H1 (cell line): ENCODE results near the gene TCAIM. TPM values are rescaled to one million over a fixed set of nuclear protein-coding genes. Genes with fewer than 3 reads are reported as not detected.

Source experiments
- ATF2 ChIP-seq: IDR thresholded peaks from 2 replicates; pipeline ENCODE4 v1.6.1; 2012; ENCODE audit warnings: low read length, inconsistent platforms
- ATF3 ChIP-seq: IDR thresholded peaks from 2 replicates; pipeline ENCODE4 v1.6.1; 2011; ENCODE audit warnings: low read depth, mild to moderate bottlenecking, low read length; ENCODE audit not compliant: insufficient read depth
- CBX5 ChIP-seq: fragments of 300-800, 300-1000 bp; sonication (generic); IDR thresholded peaks from 2 replicates; pipeline ENCODE4 v1.7.1; 2016; ENCODE audit warnings: antibody characterized with exemption, low read length, low read depth
- CEBPB ChIP-seq: IDR thresholded peaks from 2 replicates; pipeline ENCODE4 v1.6.1; 2012; ENCODE audit warnings: low read depth, low read length
- EZH2 ChIP-seq: fragments of 200-600 bp; sonication (generic); IDR thresholded peaks from 2 replicates; pipeline ENCODE4 v1.7.1; 2012; ENCODE audit warnings: low read depth, mild to moderate bottlenecking, moderate library complexity, low read length, inconsistent platforms; ENCODE audit not compliant: severe bottlenecking
- HDAC2 ChIP-seq, 2 experiments: fragments of 300-600 bp in 1 of 2; sonication (generic) in 1 of 2; IDR thresholded peaks; 2 replicates each; pipeline ENCODE4 v1.6.1; 2011 to 2012; ENCODE audit warnings: low read depth in 2 of 2, low read length in 2 of 2, mild to moderate bottlenecking in 2 of 2, moderate library complexity in 2 of 2, borderline replicate concordance in 1 of 2, inconsistent platforms in 1 of 2
- HDAC6 ChIP-seq: IDR thresholded peaks from one replicate; pipeline ENCODE4 v1.7.1; 2012; ENCODE audit warnings: low read depth, mild to moderate bottlenecking, inconsistent platforms, low read length, moderate library complexity
- JUN ChIP-seq: IDR thresholded peaks from 2 replicates; pipeline ENCODE4 v1.6.1; 2011; ENCODE audit warnings: low read depth, mild to moderate bottlenecking, improper control_type of control experiment, low read length
- KDM1A ChIP-seq: fragments of 200-600, 300-600 bp; sonication (generic); IDR thresholded peaks from 2 replicates; pipeline ENCODE4 v1.7.1; 2016; ENCODE audit warnings: mild to moderate bottlenecking, low read length, borderline replicate concordance
- KDM5A ChIP-seq: fragments of 200-600 bp; IDR thresholded peaks from 2 replicates; pipeline ENCODE4 v1.7.1; 2012; ENCODE audit warnings: mild to moderate bottlenecking, low read length, inconsistent platforms, mixed read lengths
- MAX ChIP-seq: IDR thresholded peaks from 2 replicates; pipeline ENCODE4 v1.6.1; 2012; ENCODE audit warnings: inconsistent platforms
- PHF8 ChIP-seq: fragments of 200-600 bp; sonication (generic); conservative IDR thresholded peaks from 2 replicates; pipeline ENCODE4 v1.7.1; 2012; ENCODE audit warnings: low read depth, mild to moderate bottlenecking, inconsistent platforms, low read length, moderate library complexity
- POU5F1 ChIP-seq: IDR thresholded peaks from 2 replicates; pipeline ENCODE4 v1.6.1; 2011; ENCODE audit warnings: low read depth, mild to moderate bottlenecking, low read length, moderate library complexity
- SIX5 ChIP-seq: IDR thresholded peaks from 2 replicates; pipeline ENCODE4 v1.6.1; 2011; ENCODE audit warnings: mild to moderate bottlenecking, low read depth, low read length
- SP2 ChIP-seq: IDR thresholded peaks from 2 replicates; pipeline ENCODE4 v1.6.1; 2012; ENCODE audit warnings: mild to moderate bottlenecking, low read length, inconsistent platforms
- TCF12 ChIP-seq: IDR thresholded peaks from 2 replicates; pipeline ENCODE4 v1.6.1; 2011; ENCODE audit warnings: low read depth, mild to moderate bottlenecking, low read length
- polyA plus RNA-seq, 7 experiments: library from polyadenylated mRNA; depleted of rRNA in 3 of 7; stranded (reverse) in 5 of 7; unstranded in 2 of 7; fragments of >200 nt in 5 of 7; fragments of 200-250 nt in 2 of 7; gene quantifications; 1 replicate in 5 of 7; 2 replicates in 1 of 7; 4 replicates in 1 of 7; pipeline versions ENCODE4 v1.2.1 to v1.2.3, GENCODE V29; 2011 to 2013; ENCODE audit warnings: missing spikeins in 2 of 7, mixed read lengths in 2 of 7
- total RNA-seq: library from RNA; stranded (reverse); fragmentation: NEBNext Ultra II Directional; extraction: Animal tissue kit (Norgen Biotek cat#: 25700); gene quantifications from 2 replicates; pipeline ENCODE4 v1.2.1, GENCODE V29; 2021

The TCAIM gene
- total and polyA plus RNA-seq, 2 of the 8 experiments (the other 6 are each of a cell fraction or from before 2014, with no cell fraction given): 6.9 to 22.1 TPM

- TF ChIP-seq SIX5 (no peak), SP2 (no peak), JUN (no peak), CBX5 (no peak), MAX (0 out of 2 replicates have a peak, but pooled peaks have one; percentile 43), HDAC6 (no peak), ATF2 (no peak), PHF8 (no peak), KDM1A (peak; percentile 51; the same call in 1 of the 2 replicates), KDM5A (no peak), POU5F1 (no peak), EZH2 (no peak), ATF3 (no peak), HDAC2 (IDR thresholded peaks at IDR 0.05; ENCODE audit: borderline replicate concordance in 1 of 2, low read depth in 2 of 2, low read length in 2 of 2) (peak in 1 of 2 experiments; percentile 50; a peak in 1 of 4 replicates), CEBPB (no peak), TCF12 (peak; percentile 47; the same call in 1 of the 2 replicates)
- TF ChIP-seq, all 59 proteins: peak for 7
Measured at GRCh38 chr3:44318891-44319311, 19.7 kb upstream of the TCAIM start (continued).
